Dermis lymphatic vessel endothelial cell (primary cell): Measurements from ENCODE around the gene FARSA. TPM values are rescaled to one million over a fixed set of nuclear protein-coding genes. Genes with fewer than 3 reads are reported as not detected.

ENCODE experiments used
- total RNA-seq: library from RNA; depleted of rRNA; stranded (reverse); fragments of >200 nt; gene quantifications from 2 replicates; pipeline ENCODE4 v1.2.1, GENCODE V29; 2014

FARSA gene
- 28.2 and 41.6 TPM in 2 replicates for total RNA-seq

GRCh38 chr19:12933287-12934072 lies at the start of gene FARSA:
TSS of gene FARSA (minus strand) at chr19:12933711. CDS start at chr19:12933696, 15 bp downstream.

GRCh38 chr19:12969292-12969988 lies 35.9 kb upstream of the FARSA start, which contains the start of gene DAND5:
TSS of gene DAND5 (plus strand) at chr19:12969576. CDS start at chr19:12969661, 85 bp downstream.

GRCh38 chr19:12956446-12957388 lies 23.2 kb upstream of the FARSA start, which contains the start of gene GADD45GIP1:
TSS of gene GADD45GIP1 (minus strand) at chr19:12957223. CDS start at chr19:12957212, 11 bp downstream.

GRCh38 chr19:12945479-12946091 lies 12.1 kb upstream of the FARSA start, which contains the start of gene RAD23A:
TSS of gene RAD23A (plus strand) at chr19:12945862. CDS start at chr19:12945949, 87 bp downstream.

GRCh38 chr19:12937927-12938778 lies 4.6 kb upstream of the FARSA start, which contains the start of gene CALR:
TSS of gene CALR (plus strand) at chr19:12938609. CDS start at chr19:12938680, 71 bp downstream.

GRCh38 chr19:12890787-12891552 lies 42.5 kb downstream of the FARSA start, which contains the start of gene GCDH:
TSS of gene GCDH (plus strand) at chr19:12891160. CDS start at chr19:12891305, 145 bp downstream.

GRCh38 chr19:12886969-12887747 lies 46.4 kb downstream of the FARSA start, which contains the start of gene KLF1:
TSS of gene KLF1 (minus strand) at chr19:12887201. CDS start at chr19:12887140, 61 bp downstream.

GRCh38 chr19:12881172-12881808 lies 52.2 kb downstream of the FARSA start, which contains the start of gene DNASE2:
TSS of gene DNASE2 (minus strand) at chr19:12881449. CDS start at chr19:12881375, 74 bp downstream.

Other genes starting within 250 kb of the FARSA start
- not detected in 2 replicates for gene GNG14, start 245.7 kb downstream of the FARSA start, total RNA-seq
- gene FBXW9, start 237.1 kb downstream of the FARSA start, total RNA-seq: 3.5 and 6.4 TPM in 2 replicates
- gene TNPO2, start 209.8 kb downstream of the FARSA start, total RNA-seq: 18.7 and 20.4 TPM in 2 replicates
- gene TRIR, start 199.0 kb downstream of the FARSA start, total RNA-seq: 170 and 174 TPM in 2 replicates
- 77.6 and 85.5 TPM in 2 replicates for gene GET3, start 196.2 kb downstream of the FARSA start, total RNA-seq
- not detected in 2 replicates for gene BEST2, start 181.9 kb downstream of the FARSA start, total RNA-seq
- gene HOOK2, start 158.2 kb downstream of the FARSA start, total RNA-seq: 9.7 and 10.6 TPM in 2 replicates
- gene JUNB, start 142.2 kb downstream of the FARSA start, total RNA-seq: 149 and 187 TPM in 2 replicates
- 170 and 189 TPM in 2 replicates for gene PRDX2, start 131.9 kb downstream of the FARSA start, total RNA-seq
- gene THSD8, start 131.6 kb downstream of the FARSA start, total RNA-seq: not detected in 2 replicates
- gene RNASEH2A, start 127.1 kb downstream of the FARSA start, total RNA-seq: 8.3 and 10.6 TPM in 2 replicates
- not detected in 2 replicates for gene RTBDN, start 99.1 kb downstream of the FARSA start, total RNA-seq
- gene MAST1, start 95.2 kb downstream of the FARSA start, total RNA-seq: 0.76 and 1.2 TPM in 2 replicates
- 27.9 and 30.7 TPM in 2 replicates for gene DNASE2, start 52.3 kb downstream of the FARSA start, total RNA-seq
- gene KLF1, start 46.5 kb downstream of the FARSA start, total RNA-seq: 0.09 TPM in 1 of 2 replicates, not detected in the other
- 19.4 and 19.8 TPM in 2 replicates for gene GCDH, start 42.6 kb downstream of the FARSA start, total RNA-seq
- gene SYCE2, start 14.4 kb downstream of the FARSA start, total RNA-seq: 0.11 TPM in 1 of 2 replicates, not detected in the other
- 1,472 and 1,781 TPM in 2 replicates for gene CALR, start 4.9 kb upstream of the FARSA start, total RNA-seq
- gene RAD23A, start 12.2 kb upstream of the FARSA start, total RNA-seq: 50.2 and 60.8 TPM in 2 replicates
- gene GADD45GIP1, start 23.5 kb upstream of the FARSA start, total RNA-seq: 14.5 and 23.3 TPM in 2 replicates
- gene DAND5, start 35.9 kb upstream of the FARSA start, total RNA-seq: 0.22 and 0.34 TPM in 2 replicates
- 10.7 and 21.7 TPM in 2 replicates for gene NFIX, start 61.8 kb upstream of the FARSA start, total RNA-seq
- gene LYL1, start 169.1 kb upstream of the FARSA start, total RNA-seq: 19.3 and 38.4 TPM in 2 replicates
- gene TRMT1, start 183.0 kb upstream of the FARSA start, total RNA-seq: 17.8 and 25.3 TPM in 2 replicates
- 25.9 and 27.6 TPM in 2 replicates for gene NACC1, start 184.6 kb upstream of the FARSA start, total RNA-seq
- gene STX10, start 216.7 kb upstream of the FARSA start, total RNA-seq: 77.0 and 80.2 TPM in 2 replicates
- gene IER2, start 216.7 kb upstream of the FARSA start, total RNA-seq: 28.6 and 36.0 TPM in 2 replicates